ENCODE measurements around the gene ADGRG1.
A peak's percentile ranks its signal among the peaks of the same experiment; 100 is the strongest.

The ADGRG1 gene

DNA sequence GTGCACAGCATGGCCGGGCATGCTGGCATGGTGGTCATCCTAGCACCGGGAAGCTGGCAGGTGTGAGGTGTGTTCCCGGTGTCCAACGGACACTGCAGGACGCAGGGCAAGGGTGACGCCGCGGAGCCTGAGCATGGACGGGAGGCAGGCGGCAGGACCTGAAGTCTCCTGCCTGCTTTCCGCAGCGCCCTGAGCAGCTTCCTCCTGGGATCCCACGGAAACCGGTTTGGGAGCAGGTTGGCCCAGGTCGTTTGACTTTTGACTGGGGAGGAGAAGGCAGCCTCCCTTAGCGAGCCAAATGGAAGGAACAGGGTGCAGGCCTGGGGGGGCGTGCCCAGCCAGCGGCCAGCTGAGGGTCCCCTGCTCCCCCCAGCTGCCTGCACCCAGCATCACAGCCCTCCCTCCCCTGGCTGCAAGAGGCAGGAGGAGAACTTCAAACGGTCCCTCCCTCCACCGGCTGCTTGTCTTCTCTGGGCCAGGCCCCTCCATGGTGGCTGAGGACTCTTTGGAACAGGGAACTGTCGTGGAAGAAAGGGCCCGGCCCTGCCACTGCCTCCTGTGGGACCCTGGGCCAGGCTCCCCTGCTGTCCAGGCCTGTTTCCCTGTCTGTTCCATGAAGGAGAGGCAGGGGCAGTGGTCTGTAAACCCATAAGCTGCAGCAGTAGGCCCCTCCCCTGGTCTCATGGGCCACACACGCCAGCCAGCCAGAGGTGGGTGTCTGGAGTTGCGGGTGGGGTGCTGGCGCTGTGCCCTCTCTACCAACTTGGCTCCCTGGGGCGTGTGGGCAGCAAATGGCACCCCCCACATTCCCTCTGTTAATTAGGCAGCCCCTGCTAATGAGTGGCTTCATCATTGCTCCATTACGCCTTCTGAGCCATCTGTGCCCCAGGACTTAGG, 7.8 kb upstream of the ADGRG1 start:
- DNase-seq, result peak; percentile 19

DNA sequence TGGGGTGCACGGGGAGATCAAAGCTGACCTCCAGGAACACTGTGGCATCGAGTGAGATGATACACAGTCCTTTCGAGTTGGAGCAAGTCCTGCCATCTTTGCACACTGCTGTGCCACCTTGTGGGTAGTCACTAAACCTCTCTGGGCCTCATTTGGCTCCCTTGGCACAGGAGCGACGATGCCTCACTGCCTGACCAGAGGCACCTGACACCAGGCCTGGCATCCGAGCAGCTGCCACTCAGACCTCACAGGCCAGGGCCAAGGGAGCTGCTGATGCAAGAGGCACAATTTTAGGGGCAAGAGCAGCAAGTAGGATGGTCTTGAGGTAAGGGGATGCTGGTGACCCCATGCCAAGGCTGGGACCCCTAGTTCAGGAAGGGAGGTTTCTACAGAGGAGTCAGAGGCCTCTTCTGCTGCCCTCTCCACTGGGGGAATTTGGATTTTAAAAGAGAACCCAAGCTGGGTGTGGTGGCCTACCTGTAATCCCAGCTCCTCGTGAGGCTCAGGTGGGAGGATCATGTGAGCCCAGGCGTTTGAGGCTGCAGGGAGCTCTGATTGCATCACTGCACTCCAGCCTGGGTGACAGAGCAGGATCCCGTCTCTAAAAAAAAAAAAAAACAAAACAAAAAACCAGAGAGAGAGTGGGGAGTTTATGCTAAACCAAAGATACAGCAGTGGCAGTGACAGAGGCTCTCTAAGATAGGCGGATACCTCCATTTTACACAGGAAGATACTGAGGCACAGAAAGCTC, 6.7 kb upstream of the ADGRG1 start:
- no peak for DNase-seq

DNA sequence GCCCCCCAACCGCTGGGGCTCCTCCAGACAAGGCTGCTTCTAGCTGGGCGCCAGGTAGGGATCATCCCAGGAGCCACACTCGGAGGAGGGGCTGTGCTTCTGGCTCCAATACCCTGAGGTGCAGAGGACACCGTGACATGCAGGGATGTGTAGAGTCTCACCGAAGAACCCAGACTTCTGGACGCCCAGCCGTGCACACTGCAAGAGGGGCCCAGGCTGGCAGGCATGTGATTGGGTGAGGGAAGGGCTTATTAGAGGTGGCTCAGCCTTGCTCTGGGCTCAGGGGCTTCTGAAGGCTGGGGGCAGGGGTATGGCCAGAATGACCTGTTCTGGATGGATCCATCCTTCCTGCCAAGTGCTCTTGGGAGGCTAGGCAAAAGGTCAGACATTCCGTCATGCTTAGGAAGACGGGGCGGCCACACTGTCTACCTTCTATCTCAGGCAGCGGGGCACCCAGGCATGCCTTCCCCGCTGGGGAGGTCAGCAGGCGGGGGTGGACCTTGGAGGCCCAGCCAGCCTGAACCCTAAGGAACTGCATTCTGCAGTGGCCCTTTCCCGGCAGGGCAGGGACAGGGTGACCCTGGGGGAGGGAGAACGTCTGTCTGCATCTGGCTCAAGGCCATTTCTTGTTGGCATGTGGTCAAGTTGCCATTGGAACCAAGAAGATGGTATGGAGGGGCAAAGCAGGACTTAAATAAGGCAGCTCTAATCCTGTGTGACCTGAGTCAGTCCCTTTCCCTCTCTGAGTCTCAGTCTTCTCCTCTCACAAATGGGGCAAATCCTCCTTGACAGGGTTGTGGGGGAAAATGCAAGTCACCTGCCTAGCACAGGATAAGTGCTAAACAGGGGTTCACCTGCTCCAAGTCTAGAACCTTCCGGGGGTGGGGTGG, 5.8 kb upstream of the ADGRG1 start:
- DNase-seq, result peak; percentile 17

- peak; percentile 17 for DNase-seq
Measured at GRCh38 chr16:57623251-57624043, 5.0 kb upstream of the ADGRG1 start.

GRCh38 chr16:57624044-57624688, 4.3 kb upstream of the ADGRG1 start:
- no peak for DNase-seq

DNA sequence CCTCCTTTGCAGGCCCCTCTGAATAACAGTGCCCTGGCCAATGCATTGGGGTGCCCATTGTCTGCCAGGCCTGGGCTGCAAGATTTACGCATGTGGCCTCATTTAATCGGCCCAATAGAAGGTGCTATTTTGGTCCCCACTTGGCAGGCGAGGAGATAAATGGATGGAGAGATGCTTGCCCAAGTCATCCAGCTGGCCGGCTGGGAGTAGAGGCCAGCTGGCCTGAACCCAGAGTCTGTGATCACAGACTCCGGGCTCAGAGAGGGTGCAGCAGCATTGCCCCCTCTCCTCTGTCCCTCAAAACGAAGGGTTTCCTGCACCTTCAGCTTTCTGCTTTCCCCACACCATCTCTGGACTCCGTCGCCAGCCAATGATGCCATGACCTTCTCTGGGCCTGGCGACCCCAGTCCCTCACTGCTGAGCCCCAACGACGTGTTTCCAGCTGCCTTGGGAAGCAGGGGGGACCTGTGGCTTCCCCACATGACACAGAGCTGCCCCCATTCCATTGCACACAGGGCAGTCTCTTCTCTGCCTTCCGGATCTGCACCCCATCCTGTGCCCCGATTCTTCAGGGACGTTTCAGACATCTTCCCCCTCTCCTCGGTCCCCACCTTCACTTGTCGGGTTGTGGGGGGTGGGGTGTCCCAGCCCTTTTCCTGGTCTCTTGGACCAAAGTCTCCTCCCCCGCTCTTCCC, 3.5 kb upstream of the ADGRG1 start:
- DNase-seq, result no peak

DNA sequence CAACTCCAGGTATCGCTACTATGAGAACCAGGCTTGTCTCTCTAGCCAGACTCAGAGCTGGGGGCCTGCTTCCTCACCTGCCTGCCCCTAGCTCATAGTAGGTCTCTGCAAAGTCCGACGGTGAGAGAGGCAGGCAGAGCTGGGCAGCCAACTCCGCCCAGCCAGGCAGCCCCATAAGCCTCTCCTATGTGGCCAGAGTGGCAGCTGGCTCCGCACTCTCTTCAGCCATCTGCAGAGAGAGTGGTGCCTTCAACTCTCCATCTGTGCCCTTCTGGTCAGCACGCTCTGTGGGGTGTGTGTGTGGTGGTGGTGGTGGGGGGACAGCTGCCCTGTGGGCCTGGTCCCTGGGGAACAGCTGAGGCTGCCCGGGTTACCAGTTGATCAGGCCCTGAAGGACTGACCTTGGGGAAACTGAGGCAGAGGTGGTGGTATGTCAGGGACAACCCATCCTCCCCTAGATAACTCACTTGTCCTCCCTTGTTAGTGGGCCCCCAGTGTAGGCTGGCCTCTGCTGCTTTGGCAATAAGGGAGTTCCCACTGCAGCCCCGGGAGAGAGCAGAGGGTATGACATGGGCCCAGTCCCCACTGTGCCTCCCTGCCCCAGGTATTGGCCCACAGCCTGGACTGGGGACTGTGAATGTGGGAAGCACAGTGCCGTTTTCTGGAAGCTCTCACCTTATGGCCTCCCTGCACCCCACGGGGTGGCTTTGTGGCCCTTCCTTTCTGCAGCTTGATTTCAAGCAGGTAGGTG, 1.8 kb upstream of the ADGRG1 start:
- no peak for DNase-seq

DNA sequence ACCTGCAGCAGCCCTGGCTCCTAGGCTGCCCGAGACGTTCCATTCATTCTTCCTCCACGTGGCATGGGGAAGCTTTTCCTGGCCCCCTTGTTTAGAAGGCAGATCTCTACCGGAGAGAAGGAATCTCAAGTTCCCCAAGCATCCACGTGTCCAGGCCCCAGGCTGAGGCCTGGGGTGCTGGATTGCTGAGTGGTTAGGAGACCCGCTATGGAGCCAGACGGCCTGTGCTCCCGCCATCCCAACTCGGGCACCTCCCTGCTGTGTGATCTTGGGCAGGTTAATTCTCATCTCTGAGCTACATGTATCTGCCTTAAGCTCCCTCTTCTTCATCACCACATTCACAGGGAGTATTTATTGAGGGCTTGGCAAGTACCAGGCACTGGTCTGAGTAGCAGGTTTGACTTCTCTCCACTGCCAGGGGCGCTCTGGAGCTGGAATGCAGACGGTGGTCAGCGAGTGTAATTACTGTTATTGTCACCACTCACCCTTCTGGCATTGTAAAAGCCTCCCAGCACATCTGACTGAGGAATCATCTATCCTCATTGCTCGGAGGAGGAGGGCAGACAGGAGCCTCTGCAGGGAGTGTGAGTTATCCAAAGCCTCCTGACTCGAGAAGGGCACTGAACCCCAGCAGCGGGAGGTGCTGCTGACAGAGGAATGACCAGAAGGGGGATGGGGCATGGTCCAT, 1.1 kb upstream of the ADGRG1 start:
- DNase-seq, result no peak

- DNase-seq, result no peak
Measured at GRCh38 chr16:57628783-57629293, 408 bp downstream of the ADGRG1 start.

GRCh38 chr16:57629516-57630406, 1.3 kb downstream of the ADGRG1 start:
- no peak for DNase-seq

GRCh38 chr16:57630407-57630797, 2.0 kb downstream of the ADGRG1 start:
- DNase-seq, result no peak

GRCh38 chr16:57630931-57631845, 2.8 kb downstream of the ADGRG1 start:
- no peak for DNase-seq

DNA sequence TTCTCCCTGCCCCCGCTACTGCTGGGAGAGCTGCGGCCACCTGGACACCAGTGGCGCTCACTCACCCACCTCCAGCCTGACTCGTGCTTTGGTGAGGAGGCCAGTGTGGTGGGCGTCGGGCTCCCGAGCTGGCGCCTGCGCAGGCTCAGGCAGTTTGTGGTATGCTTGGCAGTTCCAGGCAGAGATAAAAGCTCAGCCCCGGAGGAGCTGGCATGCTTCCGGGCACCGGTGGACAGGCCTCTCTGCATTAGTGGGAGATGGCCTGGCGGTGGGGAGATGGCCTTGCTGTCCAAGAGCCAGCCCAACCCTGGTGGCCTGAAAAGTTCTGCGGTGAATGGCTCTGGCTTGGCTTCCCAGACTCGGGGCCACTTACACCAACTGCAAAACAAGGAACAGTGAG, 4.1 kb downstream of the ADGRG1 start:
- DNase-seq, result no peak

GRCh38 chr16:57633383-57634064, 5.1 kb downstream of the ADGRG1 start:
- DNase-seq, result no peak

DNA sequence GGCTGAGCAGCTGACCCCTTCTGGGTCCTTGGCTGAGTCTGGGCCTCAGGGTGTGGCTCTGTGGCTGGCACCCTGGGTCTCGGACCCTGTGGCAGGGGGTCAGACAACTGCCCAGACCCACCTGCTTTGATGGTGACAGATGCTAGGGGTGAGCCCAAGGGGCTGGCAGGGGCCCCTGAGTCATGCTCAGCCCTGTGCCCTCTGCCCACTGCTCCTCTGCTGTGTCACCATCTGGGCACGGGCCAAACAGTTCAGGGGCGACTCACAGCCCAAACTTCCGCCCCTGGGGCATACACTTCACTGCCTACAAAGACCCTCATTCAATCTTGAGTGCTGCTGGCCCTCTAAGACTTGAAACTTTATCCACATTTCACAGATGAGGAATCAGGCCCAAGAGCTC, 5.7 kb downstream of the ADGRG1 start:
- no peak for DNase-seq

GRCh38 chr16:57635266-57636097, 7.1 kb downstream of the ADGRG1 start:
- no peak for DNase-seq
